Endothelial cell of umbilical vein (primary cell): ENCODE results near the gene CD82. TPM values are rescaled to one million over a fixed set of nuclear protein-coding genes. Genes with fewer than 3 reads are reported as not detected.

Experiments
- BruUV-seq: library from RNA; stranded (reverse); fragments of 400-500 nt; replicated peaks from 2 replicates; lab custom pipeline; 2021; lab: Mats Ljungman, UMichigan
- CTCF ChIA-PET: fragments of 300-600, 350-600 bp; sonication (Branson Sonifier 250); formaldehyde crosslinking; loops from one replicate; lab custom pipeline; 2021; ENCODE audit warnings: antibody characterized with exemption, inconsistent platforms; lab: Charles Lee
- POLR2A ChIA-PET: fragments of 300-600, 350-600 bp; sonication (Branson Sonifier 250); formaldehyde crosslinking; loops from one replicate; lab custom pipeline; 2021; ENCODE audit warnings: antibody characterized with exemption, inconsistent platforms; lab: Charles Lee
- DNase-seq: peaks from one replicate; pipeline ENCODE4 v3.0.0-alpha.2; 2011; ENCODE audit warnings: low read depth, low spot score
- FAIRE-seq: peaks from 2 replicates; lab custom pipeline; 2011; peaks lifted over from hg19 to GRCh38; lab: Jason Lieb, UNC
- H2AFZ ChIP-seq: 2 replicates; pipeline ENCODE4 v1.6.0; 2012; ENCODE audit warnings: low read depth, low read length, control low read depth, inconsistent platforms
- H3K27ac ChIP-seq: 2 replicates; pipeline ENCODE4 v1.5.1; 2011; ENCODE audit warnings: low read depth, mild to moderate bottlenecking, control low read depth, low read length, moderate library complexity; ENCODE audit not compliant: insufficient read depth
- H3K27me3 ChIP-seq, 2 experiments: 2 replicates each; pipeline versions ENCODE4 v1.6.0 to v1.6.1; 2011; ENCODE audit warnings: low read length in 2 of 2, mixed read lengths in 1 of 2; ENCODE audit not compliant: control insufficient read depth in 2 of 2, insufficient read depth in 2 of 2
- H3K36me3 ChIP-seq, 2 experiments: 2 replicates in 1 of 2; 3 replicates in 1 of 2; pipeline ENCODE4 v1.5.1; 2011; ENCODE audit warnings: low read length in 2 of 2, mild to moderate bottlenecking in 1 of 2, moderate library complexity in 1 of 2; ENCODE audit not compliant: control insufficient read depth in 2 of 2, insufficient read depth in 2 of 2; ENCODE audit errors: extremely low read depth in 1 of 2
- H3K4me1 ChIP-seq: 3 replicates; pipeline ENCODE4 v1.5.1; 2011; ENCODE audit warnings: mild to moderate bottlenecking, low read length; ENCODE audit not compliant: control insufficient read depth, insufficient read depth; ENCODE audit errors: extremely low read depth
- H3K4me2 ChIP-seq: 2 replicates; pipeline ENCODE4 v1.6.1; 2011; ENCODE audit warnings: low read length, control low read depth, mixed read lengths; ENCODE audit not compliant: insufficient read depth
- H3K4me3 ChIP-seq, 3 experiments: fragments of 200-600 bp in 1 of 3; sonication (generic), shearing (Covaris generic) in 1 of 3; replicated peaks in 1 of 3; 2 replicates each; pipeline ENCODE4 v1.5.1; 2011 to 2016; ENCODE audit warnings: control low read depth in 3 of 3, low read length in 3 of 3, mild to moderate bottlenecking in 2 of 3, inconsistent platforms in 1 of 3, low read depth in 1 of 3, moderate library complexity in 1 of 3; ENCODE audit not compliant: insufficient read depth in 1 of 3
- H3K79me2 ChIP-seq: 2 replicates; pipeline ENCODE4 v1.6.0; 2012; ENCODE audit warnings: low read length, inconsistent platforms; ENCODE audit not compliant: control insufficient read depth, insufficient read depth
- H3K9ac ChIP-seq: replicated peaks from 2 replicates; pipeline ENCODE3; 2011; ENCODE audit warnings: low read length, control low read depth; ENCODE audit not compliant: insufficient read depth; ENCODE audit errors: extremely low read depth
- H3K9me1 ChIP-seq: replicated peaks from 3 replicates; pipeline ENCODE4 v1.6.0; 2011; ENCODE audit warnings: mild to moderate bottlenecking, low read length; ENCODE audit not compliant: control insufficient read depth, insufficient read depth; ENCODE audit errors: extremely low read depth
- H3K9me3 ChIP-seq: replicated peaks from 2 replicates; pipeline ENCODE4 v1.5.1; 2012; ENCODE audit warnings: low read length, inconsistent platforms; ENCODE audit not compliant: control insufficient read depth, insufficient read depth
- H4K20me1 ChIP-seq: replicated peaks from 2 replicates; pipeline ENCODE3; 2011; ENCODE audit warnings: mild to moderate bottlenecking, low read length; ENCODE audit not compliant: control insufficient read depth, insufficient read depth; ENCODE audit errors: extremely low read depth
- CTCF ChIP-seq, 2 donors: IDR thresholded peaks; 1 replicate in 1 of 2; 2 replicates in 1 of 2; pipeline ENCODE4 v1.5.1; 2011; ENCODE audit warnings: low read length in 2 of 2, mild to moderate bottlenecking in 2 of 2, moderate library complexity in 2 of 2, control low read depth in 1 of 2, inconsistent platforms in 1 of 2, low read depth in 1 of 2; ENCODE audit not compliant: insufficient read depth in 1 of 2; ENCODE audit errors: extremely low read depth in 1 of 2
- FOS ChIP-seq: IDR thresholded peaks from 2 replicates; pipeline ENCODE4 v1.6.1; 2011; ENCODE audit warnings: mild to moderate bottlenecking, low read length, moderate library complexity, borderline replicate concordance; ENCODE audit not compliant: insufficient read depth
- GATA2 ChIP-seq: IDR thresholded peaks from 2 replicates; pipeline ENCODE4 v1.7.0; 2011; ENCODE audit warnings: low read depth, mild to moderate bottlenecking, moderate library complexity, mixed read lengths, low read length; ENCODE audit not compliant: insufficient read length, insufficient read depth
- POLR2A ChIP-seq: IDR thresholded peaks from 2 replicates; pipeline ENCODE4 v1.6.1; 2012; ENCODE audit warnings: low read depth, mild to moderate bottlenecking, control low read depth, low read length
- POLR2AphosphoS5 ChIP-seq: IDR thresholded peaks from 2 replicates; pipeline ENCODE4 v1.6.1; 2012; ENCODE audit warnings: low read depth, mild to moderate bottlenecking, control low read depth, low read length, moderate library complexity; ENCODE audit not compliant: insufficient read depth
- dilution Hi-C: fragments of 300-500 bp; cut with MboI; formaldehyde crosslinking; loops from one replicate; pipeline ENCODE4 v1.15.0; 2019; ENCODE audit warnings: low sequenced_read_pairs; ENCODE audit not compliant: extremely low pct_ligation_motif_present
- intact Hi-C: fragments of 100-400 bp; cut with micrococcal nuclease; formaldehyde crosslinking; loops from one replicate; pipeline ENCODE4 v1.10.0; 2022
- polyA plus RNA-seq, 4 experiments: library from polyadenylated mRNA; depleted of rRNA in 3 of 4; stranded (reverse) in 3 of 4; unstranded in 1 of 4; fragments of >200 nt; gene quantifications; 2 replicates each; pipeline versions ENCODE4 v1.2.1 to v1.2.3, GENCODE V29; 2011 to 2012; ENCODE audit warnings: missing spikeins in 1 of 4
- total RNA-seq: library from RNA; stranded (reverse); gene quantifications from 2 replicates; pipeline ENCODE4 v1.2.3, GENCODE V29; 2021
- TF ChIP-seq, protein P1 (sequence below): IDR thresholded peaks from 2 replicates; pipeline ENCODE4 v1.6.1; 2011; ENCODE audit not compliant: insufficient read depth, insufficient read length

CD82 gene
- total and polyA plus RNA-seq, 2 donors (not counting 3 experiments of a cell fraction or from before 2014, with no cell fraction given): 17.9 to 25.2 TPM

- no peak overlapping the region for H3K4me3 ChIP-seq
- DNase-seq: no peak
- no peaks in the 10 kb centered on the region for H3K4me1 ChIP-seq
- H3K4me2 ChIP-seq: no peak overlapping the region
- H3K9me3 ChIP-seq: no peaks in the 10 kb centered on the region
- FAIRE-seq: no peak
- intact Hi-C loops (no loop called here), dilution Hi-C loops (no loop called here)
- CTCF ChIA-PET: no interaction called here
- POLR2A ChIA-PET: no interaction called here
- H3K79me2 ChIP-seq: no peaks in the 10 kb centered on the region
- BruUV-seq: no TSS peak
- H3K9ac ChIP-seq: no peak overlapping the region
- no peaks in the 10 kb centered on the region for H4K20me1 ChIP-seq
- TF ChIP-seq, protein P1, sequence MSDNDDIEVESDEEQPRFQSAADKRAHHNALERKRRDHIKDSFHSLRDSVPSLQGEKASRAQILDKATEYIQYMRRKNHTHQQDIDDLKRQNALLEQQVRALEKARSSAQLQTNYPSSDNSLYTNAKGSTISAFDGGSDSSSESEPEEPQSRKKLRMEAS: no peak
- no peak for TF ChIP-seq POLR2AphosphoS5
- no peak for TF ChIP-seq GATA2
- no peak for TF ChIP-seq CTCF (IDR thresholded peaks at IDR 0.05; ENCODE audit: extremely low read depth in 1 of 2, insufficient read depth in 1 of 2, low read depth in 1 of 2, low read length in 2 of 2)
- TF ChIP-seq POLR2A: no peak
- no peak for TF ChIP-seq FOS
- no peaks in the 10 kb centered on the region for H3K36me3 ChIP-seq
- no peak overlapping the region for H2AFZ ChIP-seq
- H3K9me1 ChIP-seq: no peaks in the 10 kb centered on the region
- no peak overlapping the region for H3K27ac ChIP-seq
- peaks cover 11 to 24% of the 10 kb centered on the region in 2 experiments for H3K27me3 ChIP-seq
Observed at GRCh38 chr11:44517541-44517940, 47.9 kb upstream of the CD82 start.
